Astrocyte (in vitro differentiated cells and primary cell): ENCODE data around the gene PEAK1.

Experiments
- EZH2 ChIP-seq: IDR thresholded peaks from 2 replicates; pipeline ENCODE4 v1.6.1; 2012; ENCODE audit warnings: mild to moderate bottlenecking, low read length, inconsistent platforms; ENCODE audit not compliant: insufficient read depth
- TF ChIP-seq, protein P1 (sequence below): IDR thresholded peaks from 2 replicates; pipeline ENCODE4 v1.5.1; 2011; ENCODE audit warnings: low read depth, mild to moderate bottlenecking, inconsistent platforms, low read length, moderate library complexity; ENCODE audit not compliant: insufficient read depth

DNA sequence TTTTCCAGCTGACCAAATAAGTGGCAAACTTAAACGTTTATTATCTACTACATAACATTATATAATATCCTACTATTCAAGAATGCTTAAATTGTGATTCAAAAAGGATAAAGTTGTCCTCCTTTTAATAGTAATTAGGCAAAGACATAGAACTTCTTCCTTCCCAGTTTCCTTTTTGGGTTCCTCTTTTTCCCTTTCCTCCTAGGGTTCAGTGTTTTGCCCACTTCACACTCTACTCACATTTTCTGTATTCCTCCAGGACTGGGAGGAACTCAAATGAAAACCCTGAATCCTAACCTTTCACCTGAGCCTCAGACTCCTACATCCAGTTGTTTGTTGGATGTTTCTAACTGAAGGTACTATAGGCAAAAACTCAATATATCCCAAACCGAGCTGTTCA is 132.5 kb downstream of the PEAK1 start:
- TF ChIP-seq, protein P1, sequence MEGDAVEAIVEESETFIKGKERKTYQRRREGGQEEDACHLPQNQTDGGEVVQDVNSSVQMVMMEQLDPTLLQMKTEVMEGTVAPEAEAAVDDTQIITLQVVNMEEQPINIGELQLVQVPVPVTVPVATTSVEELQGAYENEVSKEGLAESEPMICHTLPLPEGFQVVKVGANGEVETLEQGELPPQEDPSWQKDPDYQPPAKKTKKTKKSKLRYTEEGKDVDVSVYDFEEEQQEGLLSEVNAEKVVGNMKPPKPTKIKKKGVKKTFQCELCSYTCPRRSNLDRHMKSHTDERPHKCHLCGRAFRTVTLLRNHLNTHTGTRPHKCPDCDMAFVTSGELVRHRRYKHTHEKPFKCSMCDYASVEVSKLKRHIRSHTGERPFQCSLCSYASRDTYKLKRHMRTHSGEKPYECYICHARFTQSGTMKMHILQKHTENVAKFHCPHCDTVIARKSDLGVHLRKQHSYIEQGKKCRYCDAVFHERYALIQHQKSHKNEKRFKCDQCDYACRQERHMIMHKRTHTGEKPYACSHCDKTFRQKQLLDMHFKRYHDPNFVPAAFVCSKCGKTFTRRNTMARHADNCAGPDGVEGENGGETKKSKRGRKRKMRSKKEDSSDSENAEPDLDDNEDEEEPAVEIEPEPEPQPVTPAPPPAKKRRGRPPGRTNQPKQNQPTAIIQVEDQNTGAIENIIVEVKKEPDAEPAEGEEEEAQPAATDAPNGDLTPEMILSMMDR: no peak
- no peak for TF ChIP-seq EZH2
